Glomerular endothelial cell (primary cell): ENCODE measurements around the gene RAB5B. TPM values are rescaled to one million over a fixed set of nuclear protein-coding genes. Genes with fewer than 3 reads are reported as not detected.

Experiments
- DNase-seq: peaks from one replicate; pipeline ENCODE4 v3.0.0-alpha.2; 2011; ENCODE audit warnings: low read depth, low spot score; ENCODE audit errors: extremely low read depth
- total RNA-seq: library from RNA; depleted of rRNA; stranded (reverse); fragments of >200 nt; gene quantifications from 2 replicates; pipeline ENCODE4 v1.2.3, GENCODE V29; 2015

Gene RAB5B, protein sequence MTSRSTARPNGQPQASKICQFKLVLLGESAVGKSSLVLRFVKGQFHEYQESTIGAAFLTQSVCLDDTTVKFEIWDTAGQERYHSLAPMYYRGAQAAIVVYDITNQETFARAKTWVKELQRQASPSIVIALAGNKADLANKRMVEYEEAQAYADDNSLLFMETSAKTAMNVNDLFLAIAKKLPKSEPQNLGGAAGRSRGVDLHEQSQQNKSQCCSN
- total RNA-seq, result 76.2 and 88.7 TPM in 2 replicates

GRCh38 chr12:55973599-55974307 lies at the start of gene RAB5B:
TSS of gene RAB5B (plus strand) at chr12:55974078. CDS start at chr12:55986961, 12,883 bp downstream.
- peak; percentile 99 for DNase-seq

GRCh38 chr12:55925371-55925770 lies 48.5 kb upstream of the RAB5B start:
- DNase-seq, result no peak

GRCh38 chr12:55925870-55926737 lies 47.8 kb upstream of the RAB5B start:
- no peak for DNase-seq

GRCh38 chr12:55926738-55927587 lies 46.9 kb upstream of the RAB5B start:
- no peak for DNase-seq

GRCh38 chr12:55927588-55928502 lies 46.0 kb upstream of the RAB5B start, which contains the start of gene PYM1:
TSS of gene PYM1 (minus strand) at chr12:55927894. CDS start at chr12:55927761, 133 bp downstream.
- no peak for DNase-seq

- no peak for DNase-seq
These were observed 44.5 kb upstream of the RAB5B start for GRCh38 chr12:55929306-55929791.

GRCh38 chr12:55930771-55931316 lies 43.0 kb upstream of the RAB5B start, which contains the start of gene DGKA:
TSS of gene DGKA (plus strand) at chr12:55931162. CDS start at chr12:55936504, 5,342 bp downstream.
- no peak for DNase-seq

DNA sequence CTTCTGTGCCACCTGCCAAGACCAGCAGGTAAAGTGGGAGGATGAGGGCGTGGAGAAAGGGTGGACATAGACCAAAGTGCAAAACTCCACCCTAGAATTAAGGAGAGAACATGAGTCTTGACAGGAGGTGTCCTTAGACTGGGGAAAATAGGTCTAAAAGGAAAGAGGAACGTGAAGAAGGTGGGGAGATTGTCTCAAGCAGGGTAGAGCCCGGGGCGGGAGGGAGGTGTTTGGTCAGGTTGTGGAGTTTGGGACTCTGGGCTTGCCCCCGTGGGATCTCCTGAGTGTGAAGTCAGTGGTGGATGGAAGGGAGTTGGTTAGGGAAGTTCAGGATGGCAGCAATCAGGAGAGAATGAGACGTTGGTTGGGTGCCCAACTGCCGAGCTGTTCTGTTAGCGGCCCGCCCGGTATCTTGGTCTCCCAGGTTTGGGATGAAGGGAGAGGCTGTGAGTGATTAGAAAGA lies 42.5 kb upstream of the RAB5B start:
- no peak for DNase-seq

GRCh38 chr12:55931780-55932550 lies 41.9 kb upstream of the RAB5B start:
- DNase-seq, result no peak

- no peak for DNase-seq
These were observed 41.3 kb upstream of the RAB5B start for GRCh38 chr12:55932551-55932910.

- DNase-seq, result no peak
These were observed 40.6 kb upstream of the RAB5B start for GRCh38 chr12:55933169-55933798.

- no peak for DNase-seq
These were observed 39.8 kb upstream of the RAB5B start for GRCh38 chr12:55933799-55934742.

GRCh38 chr12:55934773-55935172 lies 39.1 kb upstream of the RAB5B start:
- no peak for DNase-seq

- no peak for DNase-seq
These were observed 38.1 kb upstream of the RAB5B start for GRCh38 chr12:55935738-55936151.

DNA sequence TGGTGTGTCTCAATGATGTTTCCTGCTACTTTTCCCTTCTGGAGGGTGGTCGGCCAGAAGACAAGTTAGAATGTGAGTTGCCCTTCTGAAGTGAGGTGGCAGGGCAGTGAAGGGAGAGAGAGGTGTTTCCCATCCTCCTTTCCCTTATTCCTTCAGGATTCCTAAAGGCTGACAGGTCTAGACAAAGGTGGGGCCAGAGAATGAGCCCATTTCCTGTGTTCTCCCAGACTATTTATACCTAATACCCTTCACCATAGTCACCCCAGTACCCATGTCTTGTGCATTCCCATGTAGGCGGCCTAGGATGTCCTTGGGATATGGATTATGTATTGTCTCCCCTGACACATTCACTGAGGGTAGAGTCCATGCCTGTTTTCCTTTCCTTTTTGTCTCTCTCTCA lies 35.9 kb upstream of the RAB5B start:
- DNase-seq, result no peak

GRCh38 chr12:55938826-55939501 lies 34.9 kb upstream of the RAB5B start:
- DNase-seq, result no peak
